Measurements from ENCODE around the gene FRMPD1. TPM values are rescaled to one million over a fixed set of nuclear protein-coding genes. Genes with fewer than 3 reads are reported as not detected.

The FRMPD1 gene
- total RNA-seq, 3 donors from 2014 or later, result 0.09 to 1.1 TPM; not detected in 1

GRCh38 chr9:37707748-37708147 is 57.0 kb downstream of the FRMPD1 start:
- no peak for ATAC-seq

GRCh38 chr9:37710046-37710445 is 59.3 kb downstream of the FRMPD1 start:
- Histone ChIP-seq H3K9me3 (no peaks in the 10 kb centered on the region), H3K4me1 (ENCODE audit: low read depth) (no peaks in the 10 kb centered on the region), H3K36me3 (ENCODE audit: low read depth) (no peaks in the 10 kb centered on the region), H3K4me3 (no peak overlapping the region)
- DNase-seq (no peak), ATAC-seq (no peak)
- TF ChIP-seq, protein P1, sequence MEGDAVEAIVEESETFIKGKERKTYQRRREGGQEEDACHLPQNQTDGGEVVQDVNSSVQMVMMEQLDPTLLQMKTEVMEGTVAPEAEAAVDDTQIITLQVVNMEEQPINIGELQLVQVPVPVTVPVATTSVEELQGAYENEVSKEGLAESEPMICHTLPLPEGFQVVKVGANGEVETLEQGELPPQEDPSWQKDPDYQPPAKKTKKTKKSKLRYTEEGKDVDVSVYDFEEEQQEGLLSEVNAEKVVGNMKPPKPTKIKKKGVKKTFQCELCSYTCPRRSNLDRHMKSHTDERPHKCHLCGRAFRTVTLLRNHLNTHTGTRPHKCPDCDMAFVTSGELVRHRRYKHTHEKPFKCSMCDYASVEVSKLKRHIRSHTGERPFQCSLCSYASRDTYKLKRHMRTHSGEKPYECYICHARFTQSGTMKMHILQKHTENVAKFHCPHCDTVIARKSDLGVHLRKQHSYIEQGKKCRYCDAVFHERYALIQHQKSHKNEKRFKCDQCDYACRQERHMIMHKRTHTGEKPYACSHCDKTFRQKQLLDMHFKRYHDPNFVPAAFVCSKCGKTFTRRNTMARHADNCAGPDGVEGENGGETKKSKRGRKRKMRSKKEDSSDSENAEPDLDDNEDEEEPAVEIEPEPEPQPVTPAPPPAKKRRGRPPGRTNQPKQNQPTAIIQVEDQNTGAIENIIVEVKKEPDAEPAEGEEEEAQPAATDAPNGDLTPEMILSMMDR (IDR thresholded peaks at IDR 0.05), result no peak
- intact Hi-C loops (cut with DNase I, micrococcal nuclease), result no loop called here

More at GRCh38 chr9:37707748-37708147, 57.0 kb downstream of the FRMPD1 start:
- no peak for DNase-seq
- H3K36me3 ChIP-seq (ENCODE audit: low read depth), result no peaks in the 10 kb centered on the region
- no peaks in the 10 kb centered on the region for H3K4me1 ChIP-seq (ENCODE audit: low read depth)
- H3K4me3 ChIP-seq, result no peak overlapping the region
- TF ChIP-seq, protein P1 (IDR thresholded peaks at IDR 0.05), result no peak
- intact Hi-C loops (cut with DNase I, micrococcal nuclease), result no loop called here
- no peaks in the 10 kb centered on the region for H3K9me3 ChIP-seq

DNA sequence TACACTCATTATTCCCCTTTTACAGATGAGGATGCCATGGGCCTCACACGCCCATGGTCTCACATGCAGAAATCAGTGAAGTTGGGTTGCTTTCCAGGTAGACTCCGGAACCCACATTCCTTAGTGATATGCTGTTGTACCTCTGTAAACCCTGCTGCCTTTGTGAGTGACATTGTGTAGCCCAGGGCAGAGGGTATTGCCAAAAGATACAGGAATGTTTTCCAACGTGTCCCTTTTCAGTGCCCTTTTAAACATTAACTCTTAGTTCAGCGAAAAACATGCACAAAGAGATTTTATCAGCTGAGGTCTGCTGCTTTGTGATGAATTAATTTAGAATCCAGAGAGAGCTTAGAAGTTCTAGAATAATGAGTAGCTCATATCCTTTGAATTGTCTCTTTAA is 64.5 kb downstream of the FRMPD1 start:
- no peak for ATAC-seq
- Histone ChIP-seq H3K9me3 (no peaks in the 10 kb centered on the region), H3K36me3 (ENCODE audit: low read depth) (no peaks in the 10 kb centered on the region), H3K4me3 (no peak overlapping the region), H3K4me1 (ENCODE audit: low read depth) (no peaks in the 10 kb centered on the region)
- no peak for DNase-seq
- TF ChIP-seq, protein P1 (IDR thresholded peaks at IDR 0.05), result no peak
- intact Hi-C loops (cut with DNase I, micrococcal nuclease), result no loop called here

- DNase-seq (no peak), ATAC-seq (no peak)
- intact Hi-C loops (cut with DNase I, micrococcal nuclease), result no loop called here
- no peaks in the 10 kb centered on the region for H3K4me1 ChIP-seq (ENCODE audit: low read depth)
- no peak overlapping the region for H3K4me3 ChIP-seq
- H3K9me3 ChIP-seq, result no peaks in the 10 kb centered on the region
- H3K36me3 ChIP-seq (ENCODE audit: low read depth), result no peaks in the 10 kb centered on the region
- TF ChIP-seq, protein P1 (IDR thresholded peaks at IDR 0.05), result no peak
Measured at GRCh38 chr9:37715991-37716505, 65.3 kb downstream of the FRMPD1 start.

DNA sequence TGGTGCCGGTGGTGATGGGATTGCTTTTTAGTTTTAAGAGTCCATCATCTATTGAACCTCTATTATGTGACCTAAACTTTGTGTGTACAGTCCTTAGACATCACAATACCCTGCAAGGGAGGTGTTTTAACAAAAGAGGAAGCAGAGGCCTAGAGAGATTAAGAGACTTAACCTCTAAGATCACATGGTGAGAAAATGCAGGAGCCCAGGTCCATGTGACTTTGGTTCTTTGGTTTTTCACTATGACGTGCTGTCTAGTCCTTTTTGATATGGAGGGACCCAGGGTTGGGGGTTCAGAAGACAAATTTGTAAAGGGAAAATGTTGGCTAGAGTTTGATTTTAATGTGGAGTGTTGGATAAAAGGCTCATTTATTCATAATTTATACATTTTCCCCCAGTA is 68.8 kb downstream of the FRMPD1 start:
- TF ChIP-seq, protein P1 (IDR thresholded peaks at IDR 0.05), result no peak

GRCh38 chr9:37727013-37727412 is 76.3 kb downstream of the FRMPD1 start:
- no peak overlapping the region for H3K4me3 ChIP-seq
- no peak for ATAC-seq
- H3K36me3 ChIP-seq (ENCODE audit: low read depth), result no peaks in the 10 kb centered on the region
- H3K4me1 ChIP-seq (ENCODE audit: low read depth), result no peaks in the 10 kb centered on the region
- DNase-seq, result no peak
- H3K9me3 ChIP-seq, result no peaks in the 10 kb centered on the region
- TF ChIP-seq, protein P1 (IDR thresholded peaks at IDR 0.05), result no peak
- intact Hi-C loops (cut with DNase I, micrococcal nuclease), result no loop called here

More for the DNA sequence above, 68.8 kb downstream of the FRMPD1 start:
- Histone ChIP-seq H3K36me3 (ENCODE audit: low read depth) (no peaks in the 10 kb centered on the region), H3K4me1 (ENCODE audit: low read depth) (no peaks in the 10 kb centered on the region), H3K9me3 (no peaks in the 10 kb centered on the region), H3K4me3 (no peak overlapping the region)
- DNase-seq (no peak), ATAC-seq (no peak)
- intact Hi-C loops (cut with DNase I, micrococcal nuclease), result no loop called here

Data from mucosa of descending colon (tissue), 3 donors.